ENCODE measurements around the gene FDX1.
"Not testable (repeated sequence)": the region's sequence is repeated elsewhere in the genome, so short reads cannot be mapped to it uniquely, and the experiment has no call there.

FDX1 gene

GRCh38 chr11:110429731-110430266 lies at the start of gene FDX1:
FDX1 (plus strand) TSS chr11:110429948; CDS start chr11:110430121, 173 bp downstream.
- DNase-seq: peak; percentile 94

- DNase-seq: no peak
Observed at GRCh38 chr11:110380836-110381622, 48.7 kb upstream of the FDX1 start.

- DNase-seq: not testable (repeated sequence)
Observed at GRCh38 chr11:110388231-110388630, 41.5 kb upstream of the FDX1 start.

- DNase-seq: no peak
Observed at GRCh38 chr11:110389965-110390364, 39.8 kb upstream of the FDX1 start.

DNA sequence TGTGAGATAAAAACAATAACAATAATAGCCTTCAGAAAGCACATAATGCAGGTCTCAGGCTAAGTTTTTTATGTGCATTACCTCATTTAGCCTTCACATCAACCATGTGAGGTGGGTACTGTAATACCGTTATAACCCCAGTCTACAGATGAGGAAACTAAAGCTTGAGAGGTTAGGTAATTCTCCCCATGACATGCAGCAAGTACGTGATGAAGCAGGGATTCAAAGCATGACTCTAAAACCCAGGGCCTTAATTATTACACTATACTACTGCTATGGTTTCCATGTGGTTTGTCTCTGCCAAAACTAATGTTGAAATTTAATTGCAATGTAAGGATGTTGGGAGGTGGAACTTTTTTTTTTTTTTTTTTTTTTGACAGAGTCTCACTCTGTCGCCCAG lies 37.7 kb upstream of the FDX1 start:
- no peak for DNase-seq

DNA sequence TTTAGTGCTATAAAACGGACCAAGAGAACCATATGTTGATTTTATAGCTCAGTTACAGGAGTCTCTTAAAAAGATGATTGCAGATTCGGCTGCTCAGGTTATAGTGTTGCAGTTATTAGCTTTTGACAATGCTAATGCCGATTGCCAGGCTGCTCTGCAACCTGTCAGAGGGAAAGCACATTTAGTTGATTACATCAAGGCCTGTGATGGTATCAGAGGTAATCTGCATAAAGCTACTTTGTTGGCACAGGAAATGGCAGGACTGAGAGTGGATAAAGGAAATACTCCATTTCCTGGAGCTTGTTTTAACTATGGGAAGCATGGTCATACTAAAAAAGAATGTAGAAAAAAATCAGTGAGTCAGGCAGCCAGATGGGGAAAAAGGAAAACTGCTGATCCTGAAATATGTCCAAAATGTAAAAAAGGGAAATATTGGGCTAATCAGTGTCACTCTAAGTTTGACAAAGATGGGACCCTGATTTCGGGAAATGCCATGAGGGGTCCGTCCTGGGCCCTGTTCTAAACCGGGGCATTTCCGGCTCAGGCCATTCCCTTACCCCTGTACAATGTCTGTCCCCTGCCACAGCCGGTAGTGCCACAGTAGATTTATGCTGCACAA lies 32.0 kb upstream of the FDX1 start:
- not testable (repeated sequence) for DNase-seq

DNA sequence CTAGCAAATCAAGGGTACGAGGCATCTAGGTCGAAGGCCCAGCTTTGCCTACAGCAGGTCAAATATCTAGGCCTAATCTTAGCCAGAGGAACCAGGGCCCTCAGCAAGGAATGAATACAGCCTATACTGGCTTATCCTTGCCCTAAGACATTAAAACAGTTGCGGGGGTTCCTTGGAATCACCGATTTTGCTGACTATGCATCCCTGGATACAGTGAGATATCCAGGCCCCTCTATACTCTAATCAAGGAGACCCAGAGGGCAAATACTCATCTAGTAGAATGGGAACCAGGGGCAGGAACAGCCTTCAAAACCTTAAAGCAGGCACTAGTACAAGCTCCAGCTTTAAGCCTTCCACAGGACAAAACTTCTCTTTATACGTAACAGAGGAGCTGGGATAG lies 26.2 kb upstream of the FDX1 start:
- not testable (repeated sequence) for DNase-seq

GRCh38 chr11:110405636-110406035 lies 24.1 kb upstream of the FDX1 start:
- not testable (repeated sequence) for DNase-seq

- no peak for DNase-seq
Observed at GRCh38 chr11:110407315-110407714, 22.4 kb upstream of the FDX1 start.

DNA sequence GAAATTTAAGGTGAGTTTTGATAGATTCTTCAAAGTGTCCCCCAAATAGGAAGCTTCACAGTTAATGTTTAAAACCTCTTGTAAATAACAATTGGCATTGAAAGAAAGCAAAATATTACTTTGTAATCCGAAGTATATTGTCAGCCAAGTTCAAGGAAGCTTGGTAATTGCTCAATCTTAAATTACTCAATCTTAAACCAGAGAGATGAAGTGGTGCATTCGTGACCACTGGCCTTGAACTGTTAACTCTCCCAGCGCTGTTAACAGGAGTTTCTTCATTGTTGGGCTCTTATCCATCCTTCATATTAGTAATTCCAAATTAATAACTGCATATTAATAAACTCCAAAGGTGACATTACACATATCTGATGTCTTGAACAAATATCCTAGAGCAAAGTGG lies 20.6 kb upstream of the FDX1 start:
- DNase-seq: no peak

DNA sequence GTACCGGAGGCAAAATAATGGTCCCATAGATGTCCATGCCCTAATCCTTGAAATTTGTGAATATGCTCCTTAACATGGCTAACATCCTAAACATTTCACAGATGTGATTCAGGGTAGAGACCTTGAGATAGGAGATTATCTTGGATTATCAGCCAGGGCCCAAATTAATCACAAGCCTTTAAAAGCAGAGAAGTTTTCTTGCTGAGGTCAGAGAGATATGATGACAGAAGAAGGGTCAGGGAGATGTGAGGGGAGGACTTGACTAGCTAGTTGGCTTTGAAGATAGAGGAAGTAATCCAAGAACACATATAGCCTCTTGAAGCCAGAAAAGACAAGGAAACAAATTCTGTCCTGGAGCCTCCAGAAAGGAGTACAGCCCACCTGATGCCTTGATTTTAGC lies 19.1 kb upstream of the FDX1 start:
- no peak for DNase-seq

GRCh38 chr11:110415081-110415480 lies 14.7 kb upstream of the FDX1 start:
- no peak for DNase-seq

DNA sequence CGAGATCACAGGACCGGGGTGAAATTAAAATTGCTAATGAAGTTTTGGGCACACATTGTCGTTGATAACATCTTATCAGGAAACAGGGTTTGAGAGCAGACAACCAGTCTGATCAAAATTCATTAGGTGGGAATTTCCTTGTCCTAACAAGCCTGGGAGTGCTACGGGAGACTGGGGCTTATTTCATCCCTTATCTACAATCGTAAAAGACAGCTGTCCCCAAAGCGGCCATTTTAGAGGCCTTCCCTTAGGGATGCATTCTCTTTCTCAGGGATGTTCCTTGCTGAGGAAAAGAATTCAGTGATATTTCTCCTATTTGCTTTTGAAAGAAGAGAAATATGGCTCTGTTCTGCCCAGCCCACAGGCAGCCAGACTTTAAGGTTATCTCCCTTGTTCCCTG lies 8.1 kb upstream of the FDX1 start:
- DNase-seq: not testable (repeated sequence)

- no peak for DNase-seq
Observed at GRCh38 chr11:110422306-110422905, 7.3 kb upstream of the FDX1 start.

GRCh38 chr11:110424775-110425444 lies 4.8 kb upstream of the FDX1 start:
- no peak for DNase-seq

DNA sequence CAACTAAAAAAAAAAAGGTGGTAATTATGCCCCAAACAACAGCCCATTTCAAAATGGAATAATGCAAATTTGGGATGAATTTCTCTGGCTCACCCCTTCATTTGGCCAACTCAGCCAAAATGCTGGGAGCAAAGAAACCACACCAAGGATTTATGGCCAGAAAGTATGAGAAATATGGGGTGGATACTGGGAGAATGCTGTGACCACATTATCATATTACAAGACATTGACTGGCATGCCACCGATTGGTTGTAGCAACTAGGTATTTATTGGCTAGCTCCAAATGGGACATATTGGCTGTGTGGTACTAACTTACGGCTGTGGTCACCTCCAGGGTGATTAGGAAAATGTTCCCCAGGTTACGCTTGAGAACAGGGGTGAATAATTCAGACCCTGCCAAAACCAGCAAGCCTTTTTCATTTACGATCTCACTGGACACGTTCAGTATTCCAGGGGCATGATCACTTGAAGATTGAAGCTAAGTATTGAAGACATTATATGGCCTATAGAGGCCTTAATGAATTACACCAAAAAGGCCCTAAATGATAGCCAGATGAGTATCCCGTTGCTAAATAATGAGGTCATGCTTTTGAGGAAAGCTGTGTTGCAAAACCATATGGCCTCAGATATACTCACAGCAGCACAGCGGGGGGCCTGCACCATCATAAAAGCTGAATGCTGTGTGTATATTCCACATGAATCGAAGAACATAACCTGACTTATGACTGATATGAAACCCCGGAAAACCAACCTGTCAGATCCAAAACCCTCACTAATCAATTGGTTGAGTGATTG lies 3.8 kb upstream of the FDX1 start:
- no peak for DNase-seq

- no peak for DNase-seq
Observed at GRCh38 chr11:110428040-110428439, 1.7 kb upstream of the FDX1 start.

- no peak for DNase-seq
Observed at GRCh38 chr11:110428956-110429730, 605 bp upstream of the FDX1 start.

DNA sequence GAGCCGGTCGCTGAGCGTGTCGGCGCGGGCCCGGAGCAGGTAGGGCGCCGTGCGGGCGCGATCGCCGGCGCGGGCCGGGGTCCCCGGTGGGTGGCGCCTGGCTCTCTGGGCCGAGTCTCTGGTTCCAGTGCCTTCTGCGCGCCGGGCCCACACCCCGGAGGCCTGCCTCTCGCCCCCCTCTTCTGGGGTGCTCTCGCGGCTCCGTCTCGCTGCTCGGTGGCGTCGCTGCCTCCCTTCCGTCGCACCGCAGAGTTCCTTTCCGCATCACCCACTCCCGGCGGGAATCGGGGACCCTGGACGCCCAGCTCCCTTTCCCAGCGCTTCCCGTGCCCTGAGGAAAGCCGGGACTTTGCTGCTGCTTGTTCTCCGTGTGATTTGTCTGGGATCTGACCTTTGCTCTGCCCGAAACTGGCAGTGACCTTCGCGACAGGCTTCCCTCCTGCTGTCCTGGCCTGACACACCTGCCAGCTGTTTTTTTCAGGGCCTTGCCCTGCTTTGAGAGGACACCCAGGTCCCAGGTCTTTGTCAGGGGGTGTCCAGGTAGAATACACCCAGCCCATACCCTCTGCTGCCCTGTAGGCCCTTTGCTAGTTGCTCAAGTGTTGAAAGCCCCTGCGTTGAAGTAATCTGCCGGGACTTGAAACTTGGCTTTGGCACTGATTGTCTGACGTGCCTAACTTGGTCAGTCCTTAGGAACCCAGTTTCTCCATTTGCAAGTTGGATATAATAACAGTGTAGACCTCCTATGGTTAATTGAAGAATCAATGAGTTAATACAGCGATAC lies 711 bp downstream of the FDX1 start:
- peak; percentile 45 for DNase-seq

DNA sequence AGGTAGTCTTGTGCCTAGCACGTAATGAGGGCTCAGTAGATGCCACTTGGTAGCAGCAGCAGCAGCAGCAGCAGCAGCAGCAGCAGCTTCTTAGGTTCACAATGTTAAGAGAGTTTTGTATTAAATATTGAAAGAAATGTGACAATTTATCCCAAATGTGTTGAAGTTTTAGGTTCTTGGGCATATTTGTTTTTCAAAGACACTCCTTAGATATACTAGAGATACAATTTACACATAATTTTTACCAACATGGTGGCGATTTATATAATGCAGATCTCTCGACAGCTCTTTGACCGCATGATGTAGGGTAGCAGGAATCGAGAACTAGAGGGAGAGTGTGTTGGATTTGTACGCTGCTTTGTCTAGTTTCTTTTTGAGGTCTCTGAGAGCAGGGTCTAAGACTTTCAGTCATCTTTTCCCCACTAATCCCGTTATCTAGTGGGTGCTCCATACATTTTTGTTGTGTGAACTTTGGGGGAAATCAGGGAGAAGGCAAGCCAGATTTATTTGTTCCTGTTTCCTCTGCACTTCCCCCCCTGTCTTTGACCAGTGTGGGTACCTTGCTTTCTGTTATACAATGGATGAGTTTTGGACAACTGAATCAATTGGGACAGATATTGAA lies 1.4 kb downstream of the FDX1 start:
- DNase-seq: no peak
